GM18517 (cell line): Measurements from ENCODE around the gene SERHL2.
"Not testable (repeated sequence)": the region's sequence is repeated elsewhere in the genome, so short reads cannot be mapped to it uniquely, and the experiment has no call there.

Experiments
- ATAC-seq: cut with Tn5 transposase; IDR thresholded peaks from one replicate; pipeline ENCODE4 v1.9.1; 2021; ENCODE audit warnings: mild to moderate bottlenecking, moderate library complexity; ENCODE audit not compliant: unreplicated experiment

The SERHL2 gene

DNA sequence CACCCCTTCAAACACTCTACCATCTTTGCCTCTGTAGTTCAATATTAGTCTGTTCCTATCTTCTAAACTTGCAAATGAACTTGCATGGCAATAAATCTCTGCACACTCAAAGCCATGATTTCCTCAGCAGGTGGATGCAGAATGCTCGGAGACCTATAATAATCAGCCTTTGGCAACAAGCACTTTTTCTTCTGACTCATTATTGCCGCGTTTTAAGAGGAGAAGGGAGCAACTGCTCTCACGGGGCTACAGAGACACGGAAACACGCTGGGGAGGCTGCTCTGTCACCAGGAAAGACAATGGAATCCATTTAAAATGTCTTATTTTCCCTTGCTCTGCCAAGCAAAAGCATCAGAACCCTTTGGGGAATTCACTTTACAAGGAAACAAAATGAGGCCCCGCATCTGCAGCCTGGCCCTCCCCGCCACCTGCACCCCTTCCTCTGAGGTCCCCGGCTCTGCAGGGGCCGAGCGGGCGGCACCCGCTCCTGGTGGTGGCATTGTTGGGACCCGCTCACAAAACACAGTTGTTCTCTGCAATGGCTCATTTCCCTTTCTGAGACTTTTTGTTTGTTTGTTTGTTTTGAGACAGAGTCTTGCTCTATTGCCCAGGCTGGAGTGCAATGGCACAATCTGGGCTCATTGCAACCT is 18.5 kb upstream of the SERHL2 start:
- not testable (repeated sequence) for ATAC-seq

DNA sequence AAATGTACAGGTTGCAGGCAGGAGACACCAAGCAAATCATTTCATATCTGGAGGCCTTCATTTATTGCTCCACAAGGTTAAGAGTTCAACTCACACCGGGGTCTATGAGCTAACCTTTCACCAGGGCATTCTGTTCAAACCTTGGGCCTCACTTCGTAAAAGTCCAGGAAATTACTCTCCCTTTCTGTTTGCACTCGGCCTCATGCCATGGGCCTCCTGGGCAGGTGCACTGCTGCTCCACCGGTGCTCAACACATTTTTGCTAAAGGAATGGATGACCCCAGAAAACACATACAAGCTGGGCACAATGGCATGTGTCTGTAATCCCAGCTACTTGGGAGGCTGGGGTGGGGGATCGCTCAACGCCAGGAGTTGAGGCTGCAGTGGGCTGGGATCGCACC is 17.6 kb upstream of the SERHL2 start:
- no peak for ATAC-seq

DNA sequence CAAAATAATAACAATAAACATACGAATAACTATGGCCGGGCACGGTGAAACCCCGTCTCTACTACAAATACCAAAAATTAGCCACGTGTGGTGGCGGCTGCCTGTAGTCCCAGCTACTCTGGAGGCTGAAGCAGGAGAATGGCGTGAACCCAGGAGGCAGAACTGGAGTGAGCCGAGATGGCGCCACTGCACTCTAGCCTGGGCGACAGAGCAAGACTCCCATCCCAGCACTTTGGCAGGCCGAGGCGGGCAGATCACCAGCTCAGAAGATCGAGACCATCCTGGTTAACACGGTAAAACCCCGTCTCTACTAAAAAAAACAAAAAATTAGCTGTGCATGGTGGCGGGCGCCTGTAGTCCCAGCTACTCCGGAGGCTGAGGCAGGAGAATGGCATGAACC is 17.1 kb upstream of the SERHL2 start:
- not testable (repeated sequence) for ATAC-seq

DNA sequence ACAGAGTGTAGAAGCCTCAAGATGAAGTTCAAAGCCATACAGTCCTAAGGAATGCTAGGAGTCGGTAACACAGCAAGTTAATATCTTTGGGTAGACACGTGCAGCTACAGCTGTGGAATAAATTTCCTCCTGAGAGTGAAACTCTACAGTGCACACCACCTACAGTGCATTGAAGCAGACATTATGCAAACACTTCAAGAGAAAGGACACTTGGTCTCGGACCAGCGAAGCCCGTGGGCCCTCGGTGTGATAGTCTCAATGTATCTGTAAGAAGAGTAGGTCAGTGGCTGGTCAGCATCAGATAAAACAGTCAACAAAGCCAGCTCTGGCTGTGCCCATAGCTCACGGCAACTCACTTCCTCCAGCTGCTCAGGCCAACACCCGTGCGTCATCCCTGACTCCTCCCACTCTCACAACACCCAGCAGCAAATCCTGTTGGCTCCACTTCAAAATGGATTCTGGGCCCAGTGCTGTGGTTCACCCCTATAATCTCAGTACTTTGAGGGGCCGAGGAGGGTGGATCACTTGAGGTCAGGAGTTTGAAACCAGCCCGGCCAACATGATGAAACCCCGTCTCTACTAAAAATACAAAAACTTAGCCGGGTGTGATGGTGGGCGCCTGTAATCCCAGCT is 16.4 kb upstream of the SERHL2 start:
- ATAC-seq, result peak; percentile 47

DNA sequence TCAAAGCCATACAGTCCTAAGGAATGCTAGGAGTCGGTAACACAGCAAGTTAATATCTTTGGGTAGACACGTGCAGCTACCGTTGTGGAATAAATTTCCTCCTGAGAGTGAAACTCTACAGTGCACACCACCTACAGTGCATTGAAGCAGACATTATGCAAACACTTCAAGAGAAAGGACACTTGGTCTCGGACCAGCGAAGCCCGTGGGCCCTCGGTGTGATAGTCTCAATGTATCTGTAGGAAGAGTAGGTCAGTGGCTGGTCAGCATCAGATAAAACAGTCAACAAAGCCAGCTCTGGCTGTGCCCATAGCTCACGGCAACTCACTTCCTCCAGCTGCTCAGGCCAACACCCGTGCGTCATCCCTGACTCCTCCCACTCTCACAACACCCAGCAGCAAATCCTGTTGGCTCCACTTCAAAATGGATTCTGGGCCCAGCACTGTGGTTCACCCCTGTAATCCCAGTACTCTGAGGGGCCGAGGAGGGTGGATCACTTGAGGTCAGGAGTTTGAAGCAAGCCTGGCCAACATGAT is 14.5 kb upstream of the SERHL2 start:
- peak; percentile 44 for ATAC-seq

DNA sequence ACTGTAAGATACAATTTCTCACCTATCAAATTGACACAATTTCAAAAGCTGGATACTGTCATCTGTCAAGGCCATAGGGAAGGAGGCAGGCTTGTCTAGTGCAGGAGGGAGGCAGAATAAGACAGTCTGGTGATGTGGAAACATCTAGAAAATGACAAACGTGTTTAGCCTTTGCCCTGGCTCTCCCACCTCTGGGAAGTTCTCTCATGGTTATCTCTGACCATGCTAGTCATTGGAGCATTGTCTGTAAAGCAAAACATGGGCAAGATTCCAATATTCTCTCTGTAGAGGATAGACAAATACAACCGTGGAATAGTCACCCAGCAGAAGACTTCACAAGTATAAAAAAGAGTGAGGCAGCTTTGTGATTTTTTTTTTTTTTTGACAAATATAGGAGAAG is 9.1 kb upstream of the SERHL2 start:
- no peak for ATAC-seq

DNA sequence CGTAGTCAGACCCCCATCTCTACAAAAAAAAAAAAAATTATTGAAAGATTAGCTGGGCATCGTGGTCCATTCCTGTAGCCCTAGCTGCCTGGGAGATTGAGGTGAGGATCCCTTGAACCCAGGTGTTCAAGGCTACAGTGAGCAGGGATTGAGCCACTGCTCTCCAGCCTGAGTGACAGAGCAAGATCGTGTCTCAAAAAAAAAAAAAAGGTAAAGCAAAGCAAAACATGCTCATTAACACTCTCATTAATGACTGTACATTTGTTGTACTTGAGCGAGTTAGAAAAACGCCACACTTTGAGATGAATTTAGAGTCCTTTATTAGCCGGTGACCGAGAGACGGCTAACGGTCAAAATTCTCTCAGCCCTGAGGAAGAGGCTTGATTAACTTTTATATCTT is 6.2 kb upstream of the SERHL2 start:
- no peak for ATAC-seq

DNA sequence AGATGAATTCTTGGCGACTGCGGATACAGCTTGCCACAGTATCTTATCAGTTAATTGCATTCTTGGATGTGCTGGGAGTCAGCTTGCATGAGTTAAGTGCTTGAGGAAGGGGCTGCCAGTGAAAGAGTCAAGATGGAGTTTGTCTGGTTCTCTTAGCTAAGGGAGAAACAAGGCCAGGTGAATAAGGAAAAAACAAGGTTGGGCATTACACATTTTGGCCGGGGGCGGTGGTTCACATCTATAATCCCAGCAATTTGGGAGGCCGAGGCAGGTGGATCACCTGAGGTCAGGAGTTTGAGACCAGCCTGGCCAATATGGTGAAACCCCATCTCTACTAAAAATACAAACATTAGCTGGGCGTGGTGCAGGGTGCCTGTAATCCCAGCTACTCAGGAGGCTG is 5.6 kb upstream of the SERHL2 start:
- ATAC-seq, result not testable (repeated sequence)

DNA sequence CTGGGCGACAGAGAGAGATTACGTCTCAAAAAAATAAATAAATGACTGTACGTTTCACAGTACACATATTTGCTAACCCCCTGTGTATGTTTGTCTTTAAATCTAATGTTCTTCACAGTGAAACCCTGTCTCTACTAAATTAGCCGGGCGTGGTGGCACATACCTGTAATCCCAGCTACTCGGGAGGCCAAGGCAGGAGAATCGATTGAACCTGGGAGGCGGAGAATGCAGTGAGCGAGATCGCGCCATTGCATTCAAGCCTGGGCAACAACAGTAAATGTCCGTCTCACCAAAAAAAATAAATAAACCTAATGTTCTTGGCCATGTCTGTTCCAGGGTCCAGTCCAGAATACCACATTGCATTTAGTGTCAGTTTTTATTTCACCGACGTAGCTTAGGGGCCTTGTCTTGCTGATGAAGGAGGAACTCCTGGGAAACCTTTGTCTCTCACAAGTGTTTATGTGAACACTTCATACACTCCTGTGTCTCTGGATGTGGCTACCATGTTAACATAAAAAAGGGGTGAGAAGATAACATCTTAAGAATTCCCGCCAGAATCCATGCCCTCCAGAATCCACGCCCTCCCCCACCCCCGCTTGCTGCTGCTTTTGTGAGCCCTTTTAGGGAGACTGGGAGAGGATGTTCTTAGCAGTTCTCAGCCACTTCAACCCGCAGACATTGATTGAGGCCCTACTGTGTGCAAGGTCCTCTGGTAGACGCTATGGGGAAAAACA is 5.0 kb upstream of the SERHL2 start:
- no peak for ATAC-seq

DNA sequence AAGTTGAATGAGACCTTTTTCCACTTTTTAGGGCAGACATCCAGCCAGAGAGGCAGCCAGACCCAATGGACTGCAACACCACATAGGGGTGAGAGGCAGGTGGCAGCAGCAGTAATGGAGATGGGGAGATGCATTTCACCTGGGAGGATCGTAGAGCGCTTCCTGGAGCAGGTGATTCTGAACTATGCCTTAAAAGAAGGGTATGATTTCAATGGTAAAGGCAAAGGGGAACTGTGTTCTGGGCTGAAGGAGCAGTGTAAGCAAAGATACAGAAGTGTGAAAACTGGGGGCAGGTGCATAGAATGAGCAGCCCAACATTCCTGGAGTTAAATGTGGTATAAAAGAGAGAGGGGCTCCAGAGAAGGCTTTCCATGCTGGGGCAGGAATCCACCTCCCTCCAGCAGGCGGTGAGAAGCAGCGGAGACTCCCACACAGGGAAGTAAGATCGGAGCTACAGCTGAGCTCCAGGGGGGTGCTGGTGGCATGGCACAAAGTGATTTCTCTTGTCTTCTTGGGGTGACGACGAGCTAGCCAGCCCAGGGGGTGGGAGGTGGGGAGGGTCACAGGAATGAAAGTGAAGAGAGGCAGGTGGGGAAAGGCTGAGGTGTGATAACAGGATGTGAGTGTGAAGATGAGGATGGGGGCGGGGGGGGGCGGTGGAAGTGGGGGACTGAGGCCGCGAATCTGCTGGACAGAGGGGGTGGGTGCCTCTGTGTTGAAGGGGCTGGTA is 4.3 kb upstream of the SERHL2 start:
- no peak for ATAC-seq

DNA sequence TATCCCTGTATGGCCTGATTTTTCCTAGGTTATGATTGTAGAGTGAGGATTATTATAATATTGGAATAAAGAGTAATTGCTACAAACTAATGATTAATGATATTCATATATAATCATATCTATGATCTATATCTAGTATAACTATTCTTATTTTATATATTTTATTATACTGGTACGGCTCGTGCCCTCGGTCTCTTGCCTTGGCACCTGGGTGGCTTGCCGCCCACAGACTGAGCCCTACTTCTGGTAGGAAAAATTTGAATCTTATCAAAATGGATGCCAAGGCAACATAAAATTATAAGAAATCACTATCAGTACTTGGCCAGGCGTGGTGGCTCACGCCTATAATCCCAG is 1.5 kb upstream of the SERHL2 start:
- ATAC-seq, result not testable (repeated sequence)

DNA sequence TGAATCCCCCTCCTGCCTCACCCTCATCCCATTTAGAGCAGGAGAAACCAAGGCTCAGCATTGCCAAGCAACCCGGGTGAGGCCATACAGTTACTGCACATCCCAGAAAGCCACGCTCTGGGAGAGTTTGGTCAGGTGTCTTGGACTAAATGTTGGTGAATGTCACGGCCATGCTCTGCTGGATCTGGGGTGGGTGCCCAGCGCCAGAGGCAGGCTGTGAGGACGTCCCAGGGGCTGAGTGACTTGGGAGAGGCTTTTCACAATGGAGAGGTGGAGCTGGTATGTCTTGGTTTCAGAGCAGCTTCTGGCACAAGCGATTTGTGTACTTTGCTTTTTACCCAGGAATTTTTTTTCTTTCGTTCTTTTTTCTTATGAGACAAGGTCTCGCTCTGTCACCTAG is 6.6 kb downstream of the SERHL2 start:
- ATAC-seq, result no peak

DNA sequence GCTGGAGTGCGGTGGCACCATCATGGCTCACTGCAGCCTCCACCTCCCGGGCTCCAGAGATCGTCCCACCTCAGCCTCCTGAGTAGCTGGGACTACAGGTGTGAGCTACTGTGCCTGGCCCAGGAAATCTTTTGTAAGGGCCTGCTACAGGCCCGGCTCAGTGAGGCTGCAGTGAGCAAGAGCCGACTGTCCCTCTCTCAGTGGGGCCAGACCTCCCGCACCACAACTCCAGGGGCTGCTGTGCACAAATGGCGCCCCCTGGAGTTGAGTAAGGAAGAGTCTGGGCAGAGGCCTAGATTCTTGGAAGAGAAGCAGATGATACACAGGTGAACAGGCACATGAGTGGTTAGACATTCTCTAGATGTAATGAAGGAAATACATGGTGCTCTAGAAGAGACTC is 7.0 kb downstream of the SERHL2 start:
- no peak for ATAC-seq

DNA sequence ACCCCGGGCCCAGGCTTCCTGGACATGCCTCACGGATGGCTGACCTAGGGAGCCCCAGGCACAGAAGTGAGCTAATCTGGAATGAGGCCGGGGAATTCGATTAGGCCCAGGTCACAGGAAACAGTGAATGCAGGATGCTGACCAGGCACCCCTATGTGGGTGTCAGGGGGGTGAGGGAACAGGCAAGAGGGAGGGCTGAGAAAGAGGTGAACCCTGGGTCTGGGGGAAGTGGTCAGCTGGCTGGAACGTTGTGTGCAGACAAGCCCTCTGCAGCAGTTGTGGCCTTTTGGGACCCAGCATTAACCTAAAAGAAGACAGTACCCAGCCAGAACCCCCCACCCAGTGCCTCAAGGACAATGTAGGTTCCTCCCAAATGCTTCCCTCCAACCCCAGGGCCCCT is 8.1 kb downstream of the SERHL2 start:
- no peak for ATAC-seq

DNA sequence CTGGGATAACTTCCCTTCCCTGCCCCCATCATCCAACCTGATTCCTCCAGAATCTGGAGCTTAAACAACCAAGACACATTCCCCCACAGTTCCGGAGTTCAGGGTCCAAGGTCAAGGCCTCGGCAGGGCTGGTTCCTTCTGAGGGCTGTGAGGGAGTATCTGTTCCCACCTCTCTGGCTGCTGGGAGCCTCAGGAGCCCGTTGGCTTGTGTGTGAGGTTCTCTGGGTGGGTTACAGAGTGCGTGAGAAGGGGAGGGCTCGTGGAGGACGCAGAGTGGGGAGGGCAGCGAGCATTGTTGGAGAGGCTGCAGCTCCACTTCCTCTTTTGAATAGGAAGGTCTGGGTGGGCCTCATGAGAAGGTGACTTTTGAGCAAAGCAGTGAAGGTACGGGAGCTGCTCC is 8.5 kb downstream of the SERHL2 start:
- ATAC-seq, result no peak

DNA sequence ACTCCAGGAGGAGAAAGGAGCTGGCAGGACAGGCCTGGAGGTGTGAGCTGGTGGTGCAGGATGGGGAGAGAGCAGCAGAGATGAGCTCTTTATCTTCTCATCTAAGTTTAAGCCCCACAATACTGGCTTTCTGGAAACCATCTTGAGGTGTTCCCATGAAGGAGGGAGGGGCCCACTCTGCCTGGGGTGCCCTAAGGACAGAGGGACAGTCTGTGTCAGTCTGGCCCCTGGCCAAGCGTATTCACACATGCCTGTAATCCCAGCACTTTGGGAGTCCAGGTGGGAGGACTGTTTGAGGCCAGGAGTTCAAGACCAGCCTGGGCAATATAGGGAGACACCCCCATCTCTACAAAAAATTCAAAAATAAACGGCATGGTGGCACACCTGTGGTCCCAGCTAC is 8.9 kb downstream of the SERHL2 start:
- ATAC-seq, result no peak

DNA sequence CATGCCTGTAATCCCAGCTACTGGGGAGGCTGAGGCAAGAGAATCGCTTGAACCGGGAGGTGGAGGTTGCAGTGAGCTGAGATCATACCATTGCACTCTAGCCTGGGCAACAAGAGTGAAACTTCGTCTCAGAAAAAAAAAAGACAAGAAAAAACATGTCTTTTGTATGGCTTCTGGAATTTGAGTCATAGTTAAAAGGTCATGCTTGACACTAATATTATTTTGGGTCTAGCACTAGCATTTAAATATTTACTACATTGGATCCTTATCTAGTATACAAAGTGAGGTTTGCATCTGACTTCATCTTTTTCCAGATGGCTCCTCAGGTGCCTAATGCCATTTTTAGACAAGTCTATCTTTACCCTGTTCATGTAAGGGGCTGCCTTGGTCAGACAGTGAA is 10.2 kb downstream of the SERHL2 start:
- ATAC-seq, result not testable (repeated sequence)

DNA sequence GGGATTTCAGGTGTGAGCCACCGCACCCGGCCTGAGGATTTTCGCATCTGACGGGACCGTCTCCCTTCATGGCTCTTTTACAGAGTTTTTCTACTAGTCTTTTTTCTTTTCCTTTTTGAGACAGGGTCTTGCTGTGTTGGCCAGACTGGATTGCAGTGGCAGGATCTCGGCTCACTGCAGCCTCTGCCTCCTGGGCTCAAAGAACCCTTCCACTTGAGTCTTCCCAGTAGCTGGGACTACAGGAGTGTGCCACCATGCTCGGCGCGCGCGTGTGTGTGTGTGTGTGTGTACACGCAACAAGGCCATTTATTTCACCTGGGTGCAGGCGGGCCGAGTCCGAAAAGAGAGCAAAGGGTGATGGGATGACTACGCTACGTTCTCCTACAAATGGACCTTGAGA is 10.9 kb downstream of the SERHL2 start:
- ATAC-seq, result no peak

DNA sequence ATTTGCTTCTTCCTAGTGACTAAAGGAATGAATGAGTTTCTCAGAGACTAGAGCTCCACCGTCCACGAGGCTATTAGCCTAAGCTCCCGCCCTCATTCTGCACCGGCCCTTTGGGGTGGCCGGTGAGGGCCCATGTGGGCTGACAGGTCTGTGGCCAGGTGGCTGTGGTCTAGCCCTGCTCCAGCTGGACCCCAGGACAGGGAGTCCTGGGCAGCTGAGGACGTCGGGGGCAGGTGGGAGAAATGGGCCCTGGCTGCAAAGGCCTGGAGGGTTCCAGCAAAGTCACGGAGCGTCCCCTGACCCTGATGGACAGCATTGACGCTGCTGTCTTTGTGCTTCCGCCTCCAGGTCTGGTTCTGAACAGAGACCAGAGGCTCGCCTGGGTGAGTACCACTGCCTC is 12.2 kb downstream of the SERHL2 start:
- no peak for ATAC-seq

DNA sequence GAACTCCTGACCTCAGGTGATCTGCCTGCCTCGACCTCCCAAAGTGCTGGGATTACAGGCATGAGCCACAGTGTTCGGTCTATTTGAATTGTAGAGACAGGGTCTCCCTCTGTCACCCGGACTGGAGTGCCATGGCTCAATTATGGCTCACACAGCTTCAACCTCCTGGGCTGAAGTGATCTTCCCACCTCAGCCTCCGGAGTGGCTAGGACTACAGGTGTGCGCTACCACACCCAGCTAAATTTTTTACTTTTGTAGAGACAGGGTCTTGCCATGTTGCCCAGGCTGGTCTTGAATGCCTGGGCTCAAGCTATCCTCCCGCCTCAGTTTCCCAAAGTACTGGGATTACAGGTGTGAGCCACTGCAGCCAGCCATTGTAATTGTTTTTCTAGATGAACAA is 14.2 kb downstream of the SERHL2 start:
- not testable (repeated sequence) for ATAC-seq

DNA sequence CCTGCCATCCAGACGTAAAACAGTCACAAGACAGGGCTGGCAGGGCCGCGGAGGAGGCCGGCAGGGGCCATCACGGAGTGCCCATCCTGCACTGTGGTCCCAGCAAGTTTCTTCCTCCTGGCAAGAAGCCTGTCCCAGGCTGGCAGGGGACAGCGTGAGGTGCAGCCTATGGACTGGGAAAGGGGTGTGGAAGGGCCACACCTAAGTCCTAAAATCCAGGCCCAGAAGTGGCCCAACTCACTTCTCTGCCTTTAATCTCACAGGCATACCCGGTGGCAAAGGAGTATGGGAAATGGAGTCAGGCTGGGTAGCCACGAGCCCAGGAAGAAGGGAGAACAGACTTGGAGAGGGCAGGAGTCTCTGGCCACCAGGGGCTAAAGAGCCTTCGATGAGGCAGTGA is 16.8 kb downstream of the SERHL2 start:
- ATAC-seq, result not testable (repeated sequence)
